Measurements from ENCODE around the gene NCKAP5. TPM values are rescaled to one million over a fixed set of nuclear protein-coding genes. Genes with fewer than 3 reads are reported as not detected.

The NCKAP5 gene
- polyA plus RNA-seq, 1 experiment: 16.6 TPM

GRCh38 chr2:132793532-132793931, 774.7 kb downstream of the NCKAP5 start:
- Histone ChIP-seq H3K4me3 (ENCODE audit: low read depth, low read length) (no peak overlapping the region), H3K9me3 (ENCODE audit: control insufficient read depth, insufficient read depth, low read length) (no peaks in the 10 kb centered on the region), H3K27me3 (ENCODE audit: control insufficient read depth, insufficient read depth, low read length) (no peaks in the 10 kb centered on the region), H3K27ac (ENCODE audit: low read depth, low read length) (no peak overlapping the region)
- no peak for DNase-seq (ENCODE audit: low read depth, low spot score)
- TF ChIP-seq CTCF (IDR thresholded peaks at IDR 0.05; ENCODE audit: low read depth, low read length): no peak
- CTCF ChIA-PET: interaction anchor here (1.2 kb wide), 1 partner anchor 14 kb away, joined by 3 read pairs; no protein-coding TSS in a partner anchor
- POLR2A ChIA-PET: no interaction called here

GRCh38 chr2:132790207-132790785, 778.0 kb downstream of the NCKAP5 start:
- Histone ChIP-seq H3K4me3 (ENCODE audit: low read depth, low read length) (no peak overlapping the region), H3K9me3 (ENCODE audit: control insufficient read depth, insufficient read depth, low read length) (no peaks in the 10 kb centered on the region), H3K27ac (ENCODE audit: low read depth, low read length) (no peak overlapping the region), H3K27me3 (ENCODE audit: control insufficient read depth, insufficient read depth, low read length) (no peaks in the 10 kb centered on the region)
- ChIA-PET POLR2A (no interaction called here), CTCF (no interaction called here)
- TF ChIP-seq CTCF (IDR thresholded peaks at IDR 0.05; ENCODE audit: low read depth, low read length): no peak
- DNase-seq (ENCODE audit: low read depth, low spot score): no peak

GRCh38 chr2:132789066-132789465, 779.2 kb downstream of the NCKAP5 start:
- TF ChIP-seq CTCF (IDR thresholded peaks at IDR 0.05; ENCODE audit: low read depth, low read length): no peak
- ChIA-PET CTCF (interaction anchor here (1.0 to 1.6 kb wide), 2 partner anchors 242 to 991 kb away, joined by 3 to 4 read pairs; no protein-coding TSS in a partner anchor), POLR2A (no interaction called here)
- H3K27ac ChIP-seq (ENCODE audit: low read depth, low read length): no peak overlapping the region
- no peaks in the 10 kb centered on the region for H3K27me3 ChIP-seq (ENCODE audit: control insufficient read depth, insufficient read depth, low read length)
- H3K4me3 ChIP-seq (ENCODE audit: low read depth, low read length): no peak overlapping the region
- DNase-seq (ENCODE audit: low read depth, low spot score): no peak
- H3K9me3 ChIP-seq (ENCODE audit: control insufficient read depth, insufficient read depth, low read length): no peaks in the 10 kb centered on the region; the same call in 1 of the 2 replicates

DNA sequence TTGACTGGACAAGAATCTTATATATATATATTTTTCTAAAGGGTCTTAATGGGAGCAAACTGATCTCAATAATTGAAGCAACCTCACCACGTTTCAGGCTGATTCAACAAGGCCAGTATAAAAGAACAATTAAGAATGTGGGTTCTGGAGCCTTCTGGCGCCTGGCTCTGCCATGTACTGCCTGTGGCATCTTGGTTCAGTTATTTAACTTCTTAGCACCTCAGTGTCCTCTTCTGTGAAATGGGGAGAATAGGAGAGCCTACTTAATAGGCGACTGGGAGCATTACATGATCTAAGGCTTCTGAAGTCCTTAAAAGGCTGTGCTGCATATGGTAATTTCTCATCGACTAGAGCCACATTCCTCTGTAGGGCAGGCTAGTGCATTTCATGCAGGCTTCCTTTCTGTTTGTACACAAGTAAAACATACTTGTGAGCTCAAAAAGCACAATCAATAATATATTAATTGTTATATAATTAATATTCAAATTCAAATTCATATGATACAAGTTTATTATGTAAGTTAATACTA, 779.9 kb downstream of the NCKAP5 start:
- Histone ChIP-seq H3K27ac (ENCODE audit: low read depth, low read length) (no peak overlapping the region), H3K9me3 (ENCODE audit: control insufficient read depth, insufficient read depth, low read length) (peaks cover 4% of the 10 kb centered on the region; the same call in 1 of the 2 replicates), H3K27me3 (ENCODE audit: control insufficient read depth, insufficient read depth, low read length) (no peaks in the 10 kb centered on the region), H3K4me3 (ENCODE audit: low read depth, low read length) (no peak overlapping the region)
- no peak for TF ChIP-seq CTCF (IDR thresholded peaks at IDR 0.05; ENCODE audit: low read depth, low read length)
- ChIA-PET CTCF (interaction anchor here (1.0 to 1.6 kb wide), 2 partner anchors 241 to 991 kb away, joined by 3 to 4 read pairs; no protein-coding TSS in a partner anchor), POLR2A (no interaction called here)
- no peak for DNase-seq (ENCODE audit: low read depth, low spot score)

DNA sequence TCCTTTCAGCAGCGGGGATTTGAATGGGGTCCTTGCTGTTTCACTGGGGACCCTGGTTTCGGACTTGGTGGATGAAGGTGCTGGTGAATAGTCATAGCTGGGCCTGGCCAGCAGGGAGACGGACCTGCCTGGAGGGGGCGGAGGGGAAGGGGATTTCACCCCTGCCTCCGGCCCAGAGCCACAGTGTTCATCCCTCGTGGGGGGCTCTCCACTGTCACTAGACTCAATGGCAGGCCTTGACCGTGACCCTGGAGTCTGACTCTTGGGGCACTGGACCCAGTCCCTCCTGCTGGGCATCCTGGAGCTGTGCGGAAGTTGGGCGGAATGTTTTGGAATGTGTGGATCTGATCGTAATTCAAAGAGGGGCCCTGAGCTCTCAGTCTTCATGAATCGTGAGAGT, 784.4 kb downstream of the NCKAP5 start:
- no peak for TF ChIP-seq CTCF (IDR thresholded peaks at IDR 0.05; ENCODE audit: low read depth, low read length)
- no peak for DNase-seq (ENCODE audit: low read depth, low spot score)
- Histone ChIP-seq H3K27me3 (ENCODE audit: control insufficient read depth, insufficient read depth, low read length) (no peaks in the 10 kb centered on the region), H3K9me3 (ENCODE audit: control insufficient read depth, insufficient read depth, low read length) (peaks cover 4% of the 10 kb centered on the region; the same call in 1 of the 2 replicates), H3K4me3 (ENCODE audit: low read depth, low read length) (no peak overlapping the region), H3K27ac (ENCODE audit: low read depth, low read length) (no peak overlapping the region)
- ChIA-PET POLR2A (no interaction called here), CTCF (no interaction called here)

All from AG04450 (cell line).